ENCODE measurements around the gene EPM2A.

The EPM2A gene

DNA sequence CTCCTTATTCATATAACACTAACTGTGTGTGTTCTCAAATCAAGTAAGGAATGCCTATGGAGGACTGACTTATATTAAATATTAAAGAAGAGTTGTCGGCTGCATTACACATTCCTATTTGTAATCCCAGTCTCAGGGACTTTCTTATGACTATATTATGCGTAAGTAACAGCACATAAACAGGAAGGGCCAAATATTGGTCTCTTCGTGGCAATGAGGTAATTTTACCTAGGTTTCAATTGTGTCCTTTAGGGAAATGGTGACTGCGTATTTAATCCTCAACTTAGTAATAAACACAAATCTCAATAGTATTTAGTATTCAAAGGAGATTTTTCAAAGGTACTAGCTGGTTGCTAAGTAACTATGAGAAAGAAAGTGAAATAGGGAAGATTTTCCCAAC lies 22.8 kb upstream of the EPM2A start:
- TF ChIP-seq, protein P1, sequence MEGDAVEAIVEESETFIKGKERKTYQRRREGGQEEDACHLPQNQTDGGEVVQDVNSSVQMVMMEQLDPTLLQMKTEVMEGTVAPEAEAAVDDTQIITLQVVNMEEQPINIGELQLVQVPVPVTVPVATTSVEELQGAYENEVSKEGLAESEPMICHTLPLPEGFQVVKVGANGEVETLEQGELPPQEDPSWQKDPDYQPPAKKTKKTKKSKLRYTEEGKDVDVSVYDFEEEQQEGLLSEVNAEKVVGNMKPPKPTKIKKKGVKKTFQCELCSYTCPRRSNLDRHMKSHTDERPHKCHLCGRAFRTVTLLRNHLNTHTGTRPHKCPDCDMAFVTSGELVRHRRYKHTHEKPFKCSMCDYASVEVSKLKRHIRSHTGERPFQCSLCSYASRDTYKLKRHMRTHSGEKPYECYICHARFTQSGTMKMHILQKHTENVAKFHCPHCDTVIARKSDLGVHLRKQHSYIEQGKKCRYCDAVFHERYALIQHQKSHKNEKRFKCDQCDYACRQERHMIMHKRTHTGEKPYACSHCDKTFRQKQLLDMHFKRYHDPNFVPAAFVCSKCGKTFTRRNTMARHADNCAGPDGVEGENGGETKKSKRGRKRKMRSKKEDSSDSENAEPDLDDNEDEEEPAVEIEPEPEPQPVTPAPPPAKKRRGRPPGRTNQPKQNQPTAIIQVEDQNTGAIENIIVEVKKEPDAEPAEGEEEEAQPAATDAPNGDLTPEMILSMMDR (IDR thresholded peaks at IDR 0.05), result no peak

- TF ChIP-seq, protein P1 (IDR thresholded peaks at IDR 0.05), result no peak
Observed at GRCh38 chr6:145756170-145756662, 20.9 kb upstream of the EPM2A start.

GRCh38 chr6:145755682-145756081 lies 20.4 kb upstream of the EPM2A start:
- TF ChIP-seq, protein P1 (IDR thresholded peaks at IDR 0.05), result no peak

GRCh38 chr6:145752638-145753037 lies 17.3 kb upstream of the EPM2A start:
- TF ChIP-seq, protein P1 (IDR thresholded peaks at IDR 0.05), result no peak

GRCh38 chr6:145749632-145750031 lies 14.3 kb upstream of the EPM2A start:
- TF ChIP-seq, protein P1 (IDR thresholded peaks at IDR 0.05), result no peak

DNA sequence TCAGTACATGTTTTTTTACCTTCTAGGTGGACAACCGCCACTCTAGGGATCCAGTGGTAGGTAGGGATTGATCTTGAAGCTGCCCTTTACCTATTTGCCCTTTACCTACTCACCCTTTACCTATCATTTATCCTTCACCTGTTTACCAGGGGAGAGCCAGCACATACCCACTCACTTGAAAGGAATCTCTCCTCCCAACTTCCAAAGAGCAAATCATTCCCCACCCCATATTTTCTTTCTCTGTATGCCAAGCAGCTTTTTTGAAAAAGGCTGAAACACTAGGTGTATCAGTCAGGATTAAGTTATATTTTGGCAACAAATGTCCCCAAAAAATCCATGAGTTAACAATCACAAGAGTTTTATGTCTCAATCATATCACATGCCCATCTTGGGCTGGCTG lies 10.5 kb upstream of the EPM2A start:
- TF ChIP-seq, protein P1 (IDR thresholded peaks at IDR 0.05), result no peak

DNA sequence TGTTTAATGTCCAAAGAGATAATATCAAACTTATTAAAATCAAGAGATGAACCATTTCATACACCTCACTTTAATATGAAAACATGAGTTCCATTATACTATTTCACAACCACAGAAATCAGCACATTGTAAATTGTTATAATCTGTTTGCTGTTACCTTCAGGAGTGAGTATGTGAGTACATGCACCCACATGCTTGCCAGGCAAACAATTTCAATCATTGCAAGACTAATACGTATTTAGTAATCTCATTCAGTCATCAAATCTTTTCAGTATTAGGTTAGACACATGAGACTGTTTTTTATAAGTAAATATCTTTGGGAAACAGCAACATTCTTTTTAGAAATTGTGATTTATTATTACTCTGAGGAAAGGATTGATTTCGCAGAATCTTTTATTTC lies 9.3 kb upstream of the EPM2A start:
- TF ChIP-seq, protein P1 (IDR thresholded peaks at IDR 0.05), result no peak

DNA sequence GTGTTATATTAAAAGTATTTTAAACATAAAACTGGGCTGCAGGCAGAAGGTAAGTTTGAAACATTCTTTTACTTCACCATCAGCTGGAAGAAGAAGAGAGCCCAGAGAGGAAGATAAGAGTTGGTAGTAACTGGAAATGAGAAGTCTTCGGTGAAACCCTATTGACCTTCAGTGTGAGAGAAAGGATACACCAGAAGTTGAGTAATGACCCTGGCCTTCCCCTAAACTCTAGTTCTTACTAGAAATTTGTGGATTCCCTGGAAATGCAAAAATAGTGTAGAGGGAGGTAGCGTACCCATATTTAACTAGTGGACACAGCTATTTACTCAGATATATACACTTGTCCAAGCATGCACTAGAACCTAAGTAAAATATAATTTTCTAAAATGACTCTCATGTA lies 8.0 kb upstream of the EPM2A start:
- TF ChIP-seq, protein P1 (IDR thresholded peaks at IDR 0.05), result no peak
